GM18502 (cell line): ENCODE data around the gene TLE1.

Source experiments
- ATAC-seq: cut with Tn5 transposase; IDR thresholded peaks from one replicate; pipeline ENCODE4 v1.9.1; 2021; ENCODE audit warnings: mild to moderate bottlenecking; ENCODE audit not compliant: unreplicated experiment, poor library complexity

The TLE1 gene

DNA sequence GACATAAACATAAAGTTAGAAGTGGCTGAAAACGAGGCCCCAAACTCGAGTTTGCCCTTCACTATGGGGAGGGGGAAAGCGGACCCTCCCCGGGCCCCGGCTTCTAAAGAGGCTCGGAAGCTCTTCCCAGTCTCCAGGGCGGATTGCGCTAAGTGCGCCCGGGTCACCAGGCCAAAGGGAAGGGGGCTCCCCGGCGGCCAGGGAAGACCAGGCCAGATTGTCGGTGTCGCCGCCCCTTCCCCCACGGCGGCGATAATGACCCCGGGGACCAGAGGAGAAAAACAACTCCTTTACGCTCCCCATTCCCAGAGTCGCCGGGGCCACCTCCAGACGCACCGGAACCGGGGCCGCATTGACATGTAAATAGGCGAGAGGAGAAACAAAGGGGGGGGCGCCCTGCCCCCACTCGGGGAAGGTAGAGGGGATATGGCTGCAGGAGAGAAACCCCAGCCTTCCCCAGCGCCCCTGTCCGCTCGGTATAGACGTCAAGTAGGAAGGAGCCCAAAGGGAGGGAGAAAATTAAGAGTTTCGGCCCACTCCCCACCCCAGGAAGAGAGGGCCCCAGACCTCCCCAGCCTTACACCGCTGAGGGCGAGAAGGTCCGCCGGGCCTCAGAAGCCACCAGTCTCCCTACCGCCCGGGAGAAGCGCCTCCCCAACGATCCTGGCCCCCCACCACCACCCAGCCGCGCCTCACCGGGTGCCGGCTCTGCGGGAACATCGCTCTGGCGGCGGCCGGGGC is 1.7 kb downstream of the TLE1 start:
- ATAC-seq = no peak

DNA sequence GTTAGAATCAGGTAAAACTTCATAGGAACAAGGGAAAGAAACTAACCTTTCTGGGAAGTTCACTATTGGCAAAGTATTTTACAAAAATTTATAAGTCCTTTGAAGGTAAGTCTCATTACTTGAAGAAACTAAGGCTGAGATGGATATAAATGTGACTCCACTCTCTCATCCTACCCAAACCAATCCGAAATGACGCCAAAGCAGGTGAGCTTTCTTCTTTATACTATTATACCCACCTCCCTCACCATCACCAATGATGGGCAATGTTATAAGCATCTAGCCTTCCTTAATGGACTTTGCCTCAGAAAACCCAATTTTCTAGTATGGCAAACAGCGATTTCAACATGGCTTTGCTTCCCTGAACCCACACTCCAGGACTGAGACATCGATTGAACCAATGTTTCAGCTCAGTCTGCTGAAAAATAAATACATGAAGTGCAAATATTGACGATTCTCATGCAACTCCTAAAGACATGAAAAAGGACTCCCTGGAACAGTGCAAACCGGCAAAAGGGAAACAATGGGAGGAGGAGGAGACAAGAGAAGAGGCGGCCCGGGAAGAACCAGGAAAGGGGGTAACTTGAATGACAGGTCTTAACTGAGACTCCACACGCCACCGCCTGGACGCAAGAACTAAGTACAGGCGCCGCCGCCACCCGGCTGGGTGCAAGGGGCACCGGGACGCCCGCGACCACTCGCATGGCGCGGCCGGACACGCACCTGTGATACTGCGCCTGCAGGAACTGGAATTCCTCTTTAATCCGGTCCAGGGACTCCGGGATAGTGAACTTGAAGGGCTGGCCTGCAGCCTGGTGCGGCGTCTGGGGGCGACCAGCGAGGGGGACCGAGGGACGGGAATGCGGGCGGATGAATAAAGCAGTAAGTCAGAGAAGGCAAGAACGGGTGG is 2.5 kb downstream of the TLE1 start:
- ATAC-seq = peak; percentile 28

DNA sequence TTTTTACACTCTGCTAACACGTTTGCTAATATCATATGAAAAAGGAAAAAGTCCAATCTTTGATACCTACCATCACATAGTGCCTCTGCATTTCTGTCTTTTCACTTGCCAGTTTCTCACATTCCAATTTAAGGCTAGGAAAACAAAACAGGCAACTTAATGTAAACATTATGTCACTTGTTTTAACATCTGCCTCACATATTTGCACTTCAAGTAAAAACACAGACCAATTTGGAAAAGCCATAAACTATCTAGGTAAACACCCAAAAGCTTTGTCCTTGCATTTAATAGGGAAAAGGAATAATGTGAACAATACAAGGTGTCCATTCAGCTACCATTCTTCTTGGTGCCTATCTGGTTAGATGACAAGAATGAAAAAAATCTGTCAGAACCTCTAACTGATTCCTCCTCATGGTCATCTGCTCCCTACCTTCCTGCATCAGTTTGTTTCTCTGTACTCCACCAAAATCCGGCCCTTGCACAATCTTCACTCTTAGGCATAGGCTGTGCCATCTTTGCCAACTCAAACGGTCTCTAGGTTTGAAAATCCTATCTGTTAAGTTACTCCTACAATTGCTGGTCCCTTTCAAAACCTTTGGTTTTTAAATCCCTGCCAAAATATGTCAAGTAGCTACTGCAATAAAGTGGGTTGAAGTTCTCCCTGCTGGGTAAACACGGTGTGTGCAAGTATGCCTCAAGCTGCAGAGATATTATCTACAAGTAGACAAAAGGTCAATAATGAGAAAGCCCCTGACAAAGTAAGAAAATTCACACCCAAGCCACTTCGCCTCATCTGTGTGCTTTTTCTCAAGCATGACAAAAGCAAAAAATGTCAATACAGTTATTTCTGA is 3.4 kb downstream of the TLE1 start:
- no peak for ATAC-seq

DNA sequence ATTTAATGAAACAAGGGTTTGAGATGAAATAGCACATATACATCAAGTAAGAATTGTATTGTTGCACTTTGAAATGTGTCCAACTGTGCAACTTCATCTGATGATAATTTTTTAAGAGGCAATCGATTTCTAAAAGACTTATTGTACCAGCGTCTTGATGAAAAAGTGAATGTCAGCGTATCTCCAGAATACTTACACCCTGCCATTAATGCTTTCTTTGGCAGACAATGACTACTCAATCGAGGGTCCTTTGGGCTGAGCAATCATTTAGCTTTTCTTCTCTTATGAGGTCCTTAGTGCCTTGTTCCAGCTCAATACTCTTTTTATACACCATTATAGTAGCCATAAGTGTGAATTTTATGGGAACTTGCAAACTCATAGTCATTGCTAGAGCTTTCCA is 4.7 kb downstream of the TLE1 start:
- ATAC-seq = no peak

DNA sequence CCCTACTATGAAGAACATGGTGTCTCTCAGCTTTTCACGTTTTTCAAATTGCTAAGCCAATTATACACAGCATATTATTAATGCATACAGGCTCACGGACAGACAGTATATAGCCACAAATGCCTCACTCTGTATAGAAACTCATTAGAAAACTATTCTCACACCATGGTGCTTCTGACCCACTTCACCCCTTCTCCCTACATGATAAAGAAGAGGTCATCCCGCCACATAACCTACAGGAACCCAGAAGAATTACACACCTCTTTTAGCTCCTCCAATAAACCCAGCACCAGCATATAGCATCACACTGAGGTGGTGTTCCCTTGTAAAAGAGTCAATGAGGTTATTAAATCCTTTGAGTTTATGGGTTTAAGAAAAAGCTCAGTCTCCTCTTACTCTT is 5.6 kb downstream of the TLE1 start:
- ATAC-seq = no peak

DNA sequence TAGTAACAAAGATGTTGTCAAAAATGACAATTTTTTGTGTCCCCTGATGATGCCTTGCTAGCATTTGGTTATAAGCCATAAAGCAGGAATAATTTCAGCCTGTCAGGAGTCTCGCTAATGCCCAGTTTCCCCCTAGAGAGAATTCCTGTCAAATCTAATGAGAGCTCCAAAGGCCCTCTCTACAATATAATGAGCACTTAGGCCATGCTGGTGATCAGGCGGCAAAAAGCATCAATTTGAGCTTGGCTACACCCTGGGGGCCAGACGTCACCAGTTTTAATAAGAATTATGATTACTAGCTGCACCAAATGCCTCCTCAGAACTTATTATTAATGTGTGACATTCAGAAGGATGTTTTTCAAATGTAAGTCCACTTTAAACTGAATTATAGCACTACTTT is 6.1 kb downstream of the TLE1 start:
- no peak for ATAC-seq

DNA sequence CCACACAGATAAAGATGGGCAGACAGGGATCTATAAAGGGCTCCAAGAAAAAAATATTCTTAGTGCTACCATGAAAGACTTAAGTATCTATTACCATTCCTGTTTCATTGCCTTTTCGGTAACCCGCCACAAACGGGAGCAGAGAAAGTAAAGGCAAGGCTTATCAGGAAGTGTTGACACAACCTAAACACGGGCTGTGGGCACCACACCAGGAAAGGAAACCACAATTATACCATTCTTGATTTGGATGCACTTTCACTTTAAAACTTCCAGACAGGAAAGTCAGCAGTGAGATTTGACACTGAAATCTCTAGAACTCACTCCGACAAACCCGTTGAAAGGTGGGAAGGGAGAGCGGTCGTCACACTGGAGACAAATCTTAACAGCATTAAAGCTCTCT is 6.5 kb downstream of the TLE1 start:
- ATAC-seq = no peak

DNA sequence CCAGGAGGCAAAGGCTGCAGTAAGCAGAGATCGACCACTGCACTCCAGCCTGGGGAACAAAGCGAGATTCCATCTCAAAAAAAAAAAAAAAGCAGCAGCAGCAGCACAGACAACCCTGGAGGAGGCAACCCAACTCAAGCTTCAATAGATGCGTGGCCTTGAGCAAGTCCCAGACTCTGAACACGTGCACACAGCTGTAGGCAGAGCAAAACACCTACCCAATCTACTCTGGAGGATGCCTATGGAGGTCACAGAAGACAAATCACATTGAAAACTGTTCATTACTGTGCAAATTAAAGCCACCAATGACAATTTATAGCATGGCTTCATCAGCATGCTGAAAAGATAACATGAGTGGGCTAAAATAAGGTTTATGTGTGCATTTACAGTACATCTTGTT is 7.2 kb downstream of the TLE1 start:
- ATAC-seq = no peak

DNA sequence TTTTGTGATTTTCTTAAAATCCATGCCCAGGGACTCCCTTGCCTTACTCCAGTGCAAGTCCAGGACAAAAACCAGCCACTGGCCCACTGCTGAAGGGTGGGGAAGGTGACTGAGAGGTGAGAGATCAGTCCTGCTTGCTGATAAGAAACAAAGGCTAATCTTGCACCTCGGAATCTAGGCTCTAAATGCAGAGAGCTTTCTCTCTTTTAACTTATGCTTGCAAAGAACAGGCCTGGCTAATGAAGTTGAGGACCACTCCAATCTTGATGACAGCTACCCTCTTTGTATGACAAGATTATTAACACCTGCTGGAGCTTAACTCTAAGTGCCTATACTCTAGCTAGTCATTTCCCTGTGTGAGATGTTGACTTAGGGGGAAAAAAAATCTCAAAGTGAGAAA is 8.8 kb downstream of the TLE1 start:
- ATAC-seq = no peak

DNA sequence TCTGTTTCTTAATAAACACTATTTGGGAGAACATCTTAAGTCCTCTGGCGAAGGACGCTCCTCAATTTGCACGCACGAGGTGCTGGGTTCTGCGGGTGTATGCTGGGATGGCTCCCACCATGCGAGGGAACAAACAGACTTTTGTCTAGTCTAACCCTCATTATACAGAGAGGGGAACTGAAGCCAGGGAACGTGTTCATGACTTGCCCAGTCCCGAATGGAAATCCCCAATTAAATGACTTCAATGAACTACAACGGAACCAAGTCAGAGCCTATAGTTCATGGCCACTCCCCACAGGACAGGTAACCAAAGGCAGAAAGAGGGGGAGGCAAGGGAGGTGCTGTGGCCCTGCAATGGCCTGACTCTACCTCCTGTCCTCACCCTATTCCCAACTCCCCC is 9.3 kb downstream of the TLE1 start:
- no peak for ATAC-seq

DNA sequence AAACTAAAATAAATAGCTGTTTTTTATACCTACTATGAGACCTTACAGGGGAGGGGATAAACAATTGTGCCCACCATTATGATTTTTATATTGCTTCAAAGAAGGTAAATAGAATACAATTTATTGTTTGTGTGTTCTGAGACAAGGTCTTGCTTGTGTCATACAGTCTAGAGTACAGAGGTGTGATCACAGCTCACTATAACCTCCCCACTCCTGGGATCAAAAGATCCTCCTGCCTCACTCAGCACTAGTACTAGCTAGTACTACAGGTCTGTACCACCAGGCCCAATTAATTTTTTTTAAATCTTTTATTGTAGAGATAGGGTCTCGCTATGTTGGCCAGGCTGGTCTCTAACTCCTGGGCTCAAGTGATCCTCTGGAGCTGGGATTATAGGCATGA is 11.3 kb downstream of the TLE1 start:
- no peak for ATAC-seq

DNA sequence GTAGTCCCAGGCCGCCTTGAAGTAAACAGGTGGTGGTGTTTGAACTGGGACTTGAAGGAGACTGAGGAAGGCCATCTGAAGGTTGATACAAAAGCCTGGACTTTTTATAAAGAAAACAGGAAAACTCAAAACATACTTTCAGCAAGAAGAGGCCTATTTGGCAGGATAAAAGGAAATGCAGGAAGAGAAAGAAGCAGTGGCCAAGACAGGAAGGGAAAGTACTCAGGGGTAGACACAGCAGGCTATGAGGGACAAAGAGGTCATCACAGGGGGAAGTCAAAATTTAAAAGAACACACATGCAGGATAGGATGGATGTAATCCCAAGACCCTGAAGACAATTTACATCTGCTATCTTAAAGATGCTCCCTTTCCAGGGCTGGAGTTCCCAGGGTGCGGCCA is 13.0 kb downstream of the TLE1 start:
- ATAC-seq = no peak

DNA sequence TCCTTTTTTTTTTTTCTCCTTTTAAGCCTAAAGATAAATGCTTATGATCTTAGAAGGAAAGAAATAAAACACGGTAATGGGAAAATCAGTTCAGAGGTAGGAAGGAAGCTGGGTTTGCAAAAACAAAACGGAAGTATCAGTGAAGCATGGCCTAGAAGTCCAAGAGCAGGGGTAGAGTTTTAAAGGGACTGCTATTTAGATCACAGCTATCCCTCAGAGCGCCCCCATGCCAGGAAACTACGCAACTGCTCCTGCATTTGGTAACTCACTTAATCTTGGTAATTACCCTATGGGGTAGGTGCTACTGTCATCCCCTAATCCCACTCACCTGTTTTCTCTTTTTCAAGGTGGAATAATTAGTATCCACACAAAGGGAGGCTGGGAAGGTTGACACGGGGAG is 16.0 kb downstream of the TLE1 start:
- no peak for ATAC-seq

DNA sequence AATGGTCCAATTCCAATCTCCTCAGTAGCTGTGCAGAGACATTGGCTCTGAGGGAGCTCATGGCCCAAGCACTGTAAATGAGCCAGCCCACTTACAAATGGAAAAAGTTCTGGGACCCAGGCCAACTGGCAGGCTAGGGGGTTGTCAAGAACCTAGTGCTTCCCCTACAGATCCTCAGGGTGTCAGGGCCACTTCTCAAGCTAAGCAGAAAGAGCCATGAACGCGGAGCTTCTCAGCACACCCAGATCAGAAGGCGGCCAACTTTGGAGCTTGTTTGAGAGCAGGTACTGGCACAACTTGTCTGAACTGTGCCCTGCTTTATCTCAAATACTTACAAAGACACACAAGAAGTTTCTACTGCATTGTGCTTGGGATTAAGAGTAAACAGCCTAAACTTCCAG is 17.5 kb downstream of the TLE1 start:
- no peak for ATAC-seq

DNA sequence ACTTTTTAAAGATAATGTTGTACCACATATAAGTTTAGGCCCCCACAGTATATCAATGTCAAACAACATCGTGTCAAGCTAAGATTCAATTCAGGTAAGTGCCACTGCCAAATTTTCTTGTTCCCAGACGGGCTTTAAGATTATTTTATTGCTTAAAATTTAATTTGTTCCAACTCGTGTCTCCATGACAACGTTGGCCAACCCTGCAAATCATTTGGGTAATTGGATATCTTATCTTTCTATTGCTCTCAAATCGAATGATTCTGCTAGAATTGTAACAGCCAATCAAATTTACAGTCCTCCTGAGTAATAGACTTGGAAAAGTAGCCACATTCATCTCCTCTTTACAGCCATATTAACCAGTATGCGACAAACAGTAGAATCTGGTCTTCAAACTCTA is 19.5 kb downstream of the TLE1 start:
- no peak for ATAC-seq

DNA sequence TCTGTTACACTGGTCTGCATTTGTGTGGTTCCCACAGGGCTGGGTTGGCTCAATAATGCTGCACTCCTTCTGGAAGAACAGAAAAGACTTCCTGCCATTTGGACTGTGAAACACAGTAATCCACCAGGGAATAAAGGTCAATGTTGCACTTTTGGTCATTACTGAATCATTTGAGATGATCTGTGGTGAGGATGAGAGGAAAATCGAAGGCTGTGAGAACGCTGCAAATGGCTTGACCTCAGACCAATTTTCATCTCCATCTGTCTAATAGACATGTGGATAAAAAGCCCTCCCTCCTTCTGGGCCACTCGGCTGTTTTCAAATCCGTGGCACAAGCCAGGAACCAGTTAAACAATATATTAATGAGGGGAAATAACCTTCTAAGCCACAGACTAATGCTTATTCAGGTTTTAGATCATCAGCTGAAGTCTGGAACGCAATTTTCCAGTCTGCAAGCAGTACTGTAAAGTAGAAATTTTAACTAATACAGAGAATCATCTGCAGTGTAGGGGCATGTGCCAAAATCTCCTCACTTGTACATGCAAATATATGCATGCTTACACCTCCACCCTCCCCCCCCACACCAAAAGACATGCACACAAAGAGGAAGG is 20.2 kb downstream of the TLE1 start:
- no peak for ATAC-seq

DNA sequence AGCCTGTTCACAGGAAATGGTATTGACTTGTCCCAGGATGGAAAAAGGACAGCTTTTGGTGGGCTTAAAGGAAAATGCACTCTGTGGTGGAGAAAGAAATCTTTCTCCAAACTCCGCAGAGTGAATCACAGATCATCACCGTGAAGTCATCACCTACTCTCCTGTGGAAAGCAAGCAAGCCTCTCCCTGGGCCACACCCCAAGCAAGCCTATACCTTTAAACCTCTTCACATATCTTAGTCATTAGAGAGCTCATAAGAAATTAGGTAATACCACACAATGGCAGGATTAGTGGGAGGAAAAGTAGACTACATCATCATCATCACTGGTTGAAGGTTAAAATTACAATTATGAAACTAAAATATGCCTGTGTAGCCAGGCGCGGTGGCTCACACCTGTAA is 23.2 kb downstream of the TLE1 start:
- ATAC-seq = no peak

DNA sequence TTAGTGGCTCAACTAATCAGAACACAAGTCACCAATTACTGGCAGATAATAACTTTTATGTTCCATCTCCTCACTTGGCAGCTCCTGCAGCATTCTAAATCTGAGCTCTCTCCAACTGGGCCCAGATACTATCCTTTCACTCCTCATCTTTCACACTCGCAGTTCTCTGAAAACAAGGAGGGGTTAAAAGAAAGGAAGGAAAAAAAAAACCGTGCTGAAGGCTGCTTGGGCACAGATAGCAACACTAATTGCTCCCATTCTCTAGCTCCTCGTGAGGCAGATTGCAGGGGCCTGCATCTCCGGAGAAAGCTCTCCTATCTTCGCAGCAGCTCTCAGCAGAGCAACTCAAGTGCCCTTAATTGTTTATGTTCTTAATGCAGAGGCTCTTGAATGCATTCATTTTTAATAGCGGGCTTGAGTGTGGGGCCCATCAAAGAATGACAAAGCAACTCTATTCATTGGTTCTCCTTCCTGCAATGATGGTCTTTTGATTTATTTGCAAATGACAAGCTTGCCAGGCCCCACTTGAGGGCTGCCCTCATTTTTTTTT is 23.9 kb downstream of the TLE1 start:
- no peak for ATAC-seq

DNA sequence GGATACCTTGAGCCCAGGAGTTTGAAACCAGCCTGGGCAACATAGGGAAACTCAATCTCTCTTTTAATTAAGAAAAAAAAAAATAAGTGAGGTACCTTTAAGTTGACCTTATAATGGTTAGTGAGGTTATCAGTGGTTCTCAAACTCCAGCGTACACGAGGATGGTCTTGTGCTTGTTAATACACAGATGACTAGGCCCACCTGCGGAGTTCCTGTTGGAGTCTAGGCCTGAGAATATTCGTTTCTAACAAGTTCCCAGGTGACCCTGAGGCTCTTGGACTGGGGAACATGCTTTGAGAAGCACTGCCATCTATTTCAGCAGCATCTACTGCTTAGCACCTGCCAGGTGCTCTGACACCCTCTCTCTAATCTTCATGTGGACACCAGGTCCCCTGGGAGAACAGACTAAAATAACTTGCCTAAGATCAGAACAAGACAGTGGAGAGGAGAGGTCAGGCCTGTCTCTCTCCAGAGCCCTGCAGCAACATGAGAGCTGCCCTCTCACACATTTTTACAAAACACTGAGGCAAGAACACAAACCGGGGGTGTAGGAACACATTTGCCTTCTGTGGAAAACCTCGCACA is 24.6 kb downstream of the TLE1 start:
- peak; percentile 58 for ATAC-seq

DNA sequence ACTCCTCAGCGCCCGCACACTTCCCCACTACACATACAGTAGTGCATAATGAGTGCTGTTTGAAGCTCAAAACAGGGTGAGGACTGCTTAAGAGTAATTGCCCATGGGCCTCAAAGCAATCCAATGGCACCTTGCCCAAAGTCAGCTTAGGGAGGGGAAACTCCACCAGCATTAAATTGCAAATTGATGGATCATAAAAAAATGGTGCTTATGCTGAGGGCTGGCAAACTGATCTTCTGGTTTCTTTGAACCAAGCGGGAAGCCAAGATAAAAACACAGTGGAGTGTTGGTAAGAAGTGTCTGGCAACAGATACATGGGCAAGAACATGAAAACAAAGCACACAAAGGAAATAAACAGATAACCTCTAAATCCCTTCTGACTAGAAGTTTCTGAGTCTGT is 28.0 kb downstream of the TLE1 start:
- ATAC-seq = no peak
